Measurements from ENCODE around the gene DENND1C.
"Not testable (repeated sequence)": the region's sequence is repeated elsewhere in the genome, so short reads cannot be mapped to it uniquely, and the experiment has no call there.

DENND1C gene

DNA sequence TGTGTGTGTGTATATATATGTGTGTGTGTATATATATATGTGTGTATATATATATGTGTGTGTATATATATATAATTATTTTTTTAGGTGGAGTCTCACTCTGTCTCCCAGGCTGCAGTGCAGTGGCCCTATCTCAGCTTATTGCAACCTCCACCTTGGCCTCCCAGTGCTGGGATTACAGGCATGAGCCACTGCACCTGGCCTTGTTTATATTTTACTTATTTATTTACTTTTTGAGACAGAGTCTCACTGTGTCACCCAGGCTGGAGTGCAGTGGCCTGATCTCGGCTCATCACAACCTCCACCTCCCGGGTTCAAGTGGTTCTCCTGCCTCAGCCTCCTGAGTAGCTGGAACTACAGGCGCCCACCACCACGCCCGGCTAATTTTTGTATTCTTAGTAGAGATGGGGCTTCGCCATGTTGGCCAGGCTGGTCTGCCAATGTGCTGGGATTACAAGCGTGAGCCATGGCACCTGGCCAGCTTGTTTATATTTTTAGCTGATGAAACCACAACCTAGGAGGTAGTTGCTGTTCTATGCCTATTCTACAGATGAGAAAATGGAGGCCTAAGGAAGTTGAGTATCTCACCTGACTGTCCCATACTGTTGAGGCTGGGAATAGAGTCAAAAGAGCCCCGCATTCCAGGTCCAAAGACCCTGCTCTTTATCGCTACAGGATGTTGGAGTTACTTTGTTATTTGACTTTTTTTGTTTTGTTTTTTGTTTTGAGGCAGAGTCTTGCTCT, 26.6 kb upstream of the DENND1C start:
- DNase-seq (ENCODE audit: low read depth in 2 of 2): not testable (repeated sequence)

DNA sequence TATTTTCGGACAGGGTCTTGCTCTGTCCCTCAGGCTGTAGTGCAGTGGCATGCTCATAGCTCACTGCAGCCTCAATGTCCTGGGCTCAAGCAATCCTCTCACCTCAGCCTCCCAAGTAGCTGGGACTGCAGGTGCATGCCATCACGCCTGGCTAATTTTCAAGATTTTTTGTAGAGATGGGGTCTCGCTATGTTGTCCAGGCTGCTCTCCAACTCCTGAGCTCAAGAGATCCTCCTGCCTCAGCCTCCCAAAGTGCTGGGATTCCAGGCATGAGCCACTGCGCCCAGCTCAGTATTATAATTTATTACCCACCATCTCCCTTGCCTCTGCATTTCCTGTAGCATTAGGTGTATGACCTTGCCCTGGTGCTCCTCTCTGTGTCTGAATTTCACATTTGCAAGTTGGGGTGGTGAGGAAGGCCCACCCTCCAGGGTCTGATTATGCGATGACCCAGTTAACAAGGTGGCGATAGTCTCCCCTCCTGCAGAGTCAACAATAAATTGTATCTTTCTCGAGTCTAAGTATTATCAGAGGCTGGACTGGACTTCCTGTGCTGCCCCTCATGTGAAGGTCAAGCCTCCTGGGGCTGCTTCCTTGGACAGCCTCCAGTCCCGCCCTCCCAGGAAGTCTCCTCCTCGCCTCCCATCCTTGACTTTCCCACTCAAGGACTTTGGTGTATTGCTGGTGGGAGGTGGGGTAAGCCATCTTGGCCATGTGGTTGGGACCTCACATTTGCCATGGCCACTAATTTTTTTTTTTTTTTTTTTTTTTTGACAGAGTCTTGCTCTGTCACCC, 22.0 kb upstream of the DENND1C start:
- DNase-seq (ENCODE audit: low read depth in 2 of 2): no peak

DNA sequence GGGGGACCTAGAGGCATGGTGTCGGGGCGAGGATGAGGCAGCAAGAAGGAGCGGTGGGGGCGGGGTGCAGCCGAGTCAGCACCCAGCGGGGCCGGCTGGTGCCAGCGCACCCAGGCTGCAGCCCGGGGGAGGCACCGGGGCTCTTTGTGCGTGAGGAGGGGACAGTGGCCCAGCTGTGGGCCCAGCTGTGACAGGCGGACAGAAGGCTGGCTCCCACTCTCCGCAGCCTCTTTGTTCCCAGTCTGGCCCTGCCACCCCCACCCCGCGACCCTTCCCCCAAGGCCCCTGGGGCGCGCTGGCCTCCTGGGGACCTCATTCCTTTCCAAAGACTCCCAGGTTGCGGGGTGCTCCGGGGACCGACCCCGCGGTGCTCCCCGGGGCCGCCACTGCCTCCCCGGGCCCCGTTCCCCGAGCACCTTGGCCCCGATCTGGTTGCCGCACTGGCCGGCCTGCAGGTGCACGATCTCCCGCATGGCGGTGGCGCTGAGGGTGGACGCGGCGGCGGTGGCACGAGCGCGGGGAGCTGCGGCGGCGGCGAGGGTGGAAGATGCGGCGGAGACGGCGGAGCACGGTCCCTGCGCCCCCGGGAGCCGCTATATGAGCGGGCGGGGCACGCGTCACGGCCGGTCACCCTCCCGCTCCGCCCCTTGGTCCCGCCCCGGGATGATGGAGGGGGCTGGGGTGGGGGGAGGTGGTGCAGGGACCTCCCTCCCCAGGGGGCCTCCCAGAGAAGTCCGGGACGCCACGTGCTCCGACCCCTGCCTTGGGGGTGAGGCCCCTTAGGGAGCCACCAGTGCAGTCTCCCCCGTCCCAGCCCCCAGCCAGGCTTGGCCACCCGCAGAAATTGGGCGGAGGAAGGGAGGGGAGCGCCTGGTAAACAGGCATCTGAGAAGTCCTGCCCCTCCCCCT, 20.4 kb upstream of the DENND1C start, which contains the start of gene TUBB4A:
TSS of gene TUBB4A (minus strand) at position 570 of the 909 bp plus-strand sequence. CDS start at position 473, 97 bp downstream.
- DNase-seq (ENCODE audit: low read depth in 2 of 2): peak in 1 of 2 donors; percentile 34

DNA sequence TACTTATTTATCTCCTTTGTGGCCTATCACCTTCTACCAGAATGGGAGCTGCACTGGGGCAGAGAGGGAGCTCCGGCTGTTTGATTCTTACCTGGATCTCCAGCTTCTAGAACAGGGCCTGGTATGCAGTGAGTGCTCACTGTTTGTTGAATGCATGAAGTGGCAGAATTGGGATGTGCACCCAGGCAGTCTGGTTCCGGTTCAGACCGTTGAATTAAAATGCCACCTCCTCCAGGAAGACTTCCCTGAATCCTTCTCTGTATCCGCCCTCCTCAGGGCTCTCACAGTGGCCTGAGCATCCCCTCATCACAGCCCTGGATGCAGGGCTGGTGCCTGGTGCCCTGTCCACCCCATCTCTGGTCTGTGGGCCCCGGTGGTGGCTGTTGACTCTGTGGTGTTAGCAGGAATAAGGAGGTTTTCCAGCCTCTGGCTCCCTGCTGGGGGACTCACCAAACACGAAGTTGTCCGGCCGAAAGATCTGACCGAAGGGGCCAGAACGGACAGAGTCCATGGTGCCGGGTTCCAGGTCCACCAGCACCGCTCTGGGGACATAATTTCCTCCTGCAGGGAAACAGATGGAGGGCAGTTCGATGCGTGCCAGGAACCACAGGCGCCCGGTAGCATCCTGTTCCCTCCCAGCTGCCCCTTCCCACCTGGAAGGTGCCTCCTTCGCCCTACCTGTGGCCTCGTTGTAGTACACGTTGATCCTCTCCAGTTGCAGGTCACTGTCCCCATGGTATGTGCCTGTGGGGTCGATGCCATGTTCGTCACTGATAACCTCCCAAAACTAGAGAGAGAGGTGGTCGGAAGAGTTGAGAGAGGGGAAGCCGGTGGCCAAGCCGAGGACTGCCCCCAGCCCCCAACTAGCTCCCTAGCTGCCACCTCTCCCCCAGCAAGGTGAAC, 19.5 kb upstream of the DENND1C start:
- no peak for DNase-seq (ENCODE audit: low read depth in 2 of 2)

DNA sequence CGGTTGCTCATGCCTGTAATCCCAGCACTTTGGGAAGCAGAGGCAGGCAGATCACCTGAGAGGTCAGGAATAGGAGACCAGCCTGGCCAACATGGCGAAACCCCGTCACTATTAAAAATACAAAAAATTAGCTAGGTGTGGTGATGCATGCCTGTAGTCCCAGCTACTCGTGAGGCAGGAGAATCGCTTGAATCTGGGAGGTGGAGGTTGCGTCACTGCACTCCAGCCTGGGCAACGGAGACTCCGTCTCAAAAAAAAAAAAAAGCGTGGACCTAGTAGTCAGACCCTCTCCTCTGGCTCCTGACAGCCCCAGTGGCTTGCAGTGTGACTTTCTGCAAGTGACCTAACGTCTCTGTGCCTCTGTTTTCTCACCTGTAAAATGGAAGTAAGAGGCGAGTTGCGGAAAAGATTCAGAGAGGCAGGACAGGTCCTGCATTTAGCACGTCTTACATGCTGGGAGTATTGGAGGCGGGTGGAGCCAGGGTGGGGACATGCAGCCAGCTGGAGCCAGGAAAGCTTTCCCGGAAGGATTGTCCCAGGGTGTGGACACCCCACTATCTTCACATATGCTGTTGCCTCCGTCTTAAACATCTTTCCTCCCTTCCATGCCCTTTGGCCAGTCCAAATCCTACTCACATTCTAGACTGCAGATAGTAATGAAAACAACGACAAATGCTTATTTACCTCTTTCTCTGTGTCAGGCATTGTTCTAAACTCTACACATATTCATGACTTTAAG, 17.6 kb upstream of the DENND1C start:
- DNase-seq (ENCODE audit: low read depth in 2 of 2): no peak

DNA sequence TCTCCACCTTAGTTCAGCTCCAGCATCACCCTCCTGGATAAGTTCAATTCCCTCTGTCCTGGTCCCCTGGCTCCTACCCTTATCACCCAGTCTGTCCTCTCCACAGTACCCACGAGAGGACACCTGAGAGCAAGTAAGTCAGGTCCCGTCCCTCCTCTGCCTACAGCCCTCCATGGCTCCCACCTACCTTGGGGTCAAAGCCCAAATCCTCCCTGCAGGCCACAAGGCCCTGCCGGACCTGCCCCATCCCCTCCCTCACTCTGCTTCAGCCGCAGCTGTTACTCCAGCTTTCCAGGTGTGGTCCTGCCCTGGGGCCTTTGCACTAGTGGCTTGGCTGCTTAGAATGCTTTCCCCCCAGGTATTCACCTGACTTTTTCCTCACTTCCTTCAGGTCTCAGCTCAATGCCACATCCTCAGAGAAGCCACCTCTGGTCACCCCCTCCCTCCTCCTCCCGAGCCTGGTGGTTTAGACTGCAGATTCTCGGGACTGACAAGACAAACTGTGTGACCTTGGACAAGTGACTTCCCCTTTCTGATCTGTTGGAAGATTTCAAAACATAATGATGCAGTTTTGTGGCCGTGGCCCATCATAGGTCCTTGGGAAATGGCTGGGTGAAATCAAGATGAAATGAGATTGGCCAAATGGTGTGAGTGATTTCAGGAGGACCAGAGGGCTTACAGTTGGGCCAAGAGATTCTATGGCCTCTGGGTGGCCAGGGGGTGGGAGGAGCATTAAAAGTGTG, 16.9 kb upstream of the DENND1C start:
- DNase-seq (ENCODE audit: low read depth in 2 of 2): no peak

DNA sequence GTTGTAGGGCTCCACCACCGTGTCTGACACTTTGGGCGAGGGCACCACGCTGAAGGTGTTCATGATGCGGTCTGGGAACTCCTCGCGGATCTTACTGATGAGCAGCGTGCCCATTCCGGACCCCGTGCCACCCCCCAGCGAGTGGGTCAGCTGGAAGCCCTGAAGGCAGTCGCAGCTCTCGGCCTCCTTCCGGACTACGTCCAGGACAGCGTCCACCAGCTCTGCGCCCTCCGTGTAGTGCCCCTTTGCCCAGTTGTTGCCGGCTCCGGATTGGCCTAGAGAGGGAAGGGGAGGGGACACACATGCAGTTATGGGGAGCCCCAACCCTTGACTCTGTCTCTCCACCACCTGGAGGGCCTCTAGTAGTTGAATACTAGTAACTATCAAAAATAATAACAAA, 14.4 kb upstream of the DENND1C start:
- no peak for DNase-seq (ENCODE audit: low read depth in 2 of 2)

DNA sequence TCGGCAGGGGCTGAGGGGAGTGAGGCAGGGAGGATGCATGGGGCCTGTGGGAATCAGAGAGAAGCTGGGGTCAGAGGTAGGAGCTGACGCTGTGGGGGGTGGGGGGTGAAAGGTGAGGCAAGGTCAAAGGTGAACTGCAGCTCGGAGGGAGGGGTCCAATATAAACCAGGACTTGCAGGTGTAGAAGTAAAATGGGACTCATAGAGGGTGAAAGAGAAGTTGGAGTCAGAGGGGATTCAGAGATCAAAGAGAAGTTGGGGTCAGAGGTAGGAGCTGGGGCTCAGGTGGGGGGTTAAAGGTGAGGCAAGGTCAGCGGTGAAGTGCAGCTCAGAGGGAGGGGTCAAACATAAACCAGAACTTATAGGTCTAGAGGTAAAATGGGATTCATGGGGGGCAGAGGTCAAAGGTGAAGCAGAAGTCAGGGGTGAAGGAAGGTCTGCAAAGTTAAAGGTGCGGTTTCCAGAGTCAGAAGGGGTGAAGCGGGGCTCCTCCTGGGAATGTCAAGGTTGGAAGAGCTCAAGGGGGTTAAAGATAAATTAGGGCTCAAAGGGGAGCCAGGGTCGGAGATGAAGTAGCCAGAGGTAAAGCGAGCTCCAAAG, 12.9 kb upstream of the DENND1C start:
- no peak for DNase-seq (ENCODE audit: low read depth in 2 of 2)

DNA sequence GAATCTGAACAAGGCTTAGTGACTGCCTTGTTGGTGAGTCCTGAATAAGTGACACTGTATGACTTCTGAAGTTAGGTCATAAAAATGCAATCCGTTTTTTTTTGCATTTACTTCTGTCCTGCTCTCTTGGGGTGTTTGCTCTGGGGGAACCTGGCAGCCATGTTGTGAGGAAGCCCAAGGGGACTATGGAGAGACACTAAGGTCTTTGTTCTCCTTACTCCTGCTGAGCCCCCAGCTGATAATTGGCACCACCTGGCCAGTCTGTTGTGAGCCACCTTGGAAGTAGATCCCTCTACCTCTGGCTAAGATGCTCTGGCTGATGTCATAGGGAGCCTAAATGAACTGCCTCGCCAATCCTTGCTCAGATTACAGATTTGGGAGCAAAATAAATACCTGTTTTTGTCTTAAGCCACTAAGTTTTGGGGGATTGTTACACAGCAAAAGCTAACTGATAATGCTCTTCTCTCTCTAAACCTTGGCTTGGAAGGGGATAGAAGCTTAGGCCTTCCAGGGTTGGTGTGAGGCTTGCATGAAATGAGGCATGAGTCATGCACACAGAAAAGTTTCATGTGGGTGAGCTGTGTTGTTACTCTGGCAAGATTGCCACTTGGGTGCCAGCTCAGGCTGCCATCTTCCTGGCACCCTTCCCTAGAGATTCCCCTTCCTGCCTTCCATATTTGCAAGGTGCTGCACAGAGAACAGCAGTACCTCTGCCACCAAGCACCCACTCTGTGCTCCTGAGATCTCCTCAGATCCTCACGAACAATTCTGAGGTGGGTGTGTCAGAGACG, 10.4 kb upstream of the DENND1C start:
- DNase-seq (ENCODE audit: low read depth in 2 of 2): no peak

DNA sequence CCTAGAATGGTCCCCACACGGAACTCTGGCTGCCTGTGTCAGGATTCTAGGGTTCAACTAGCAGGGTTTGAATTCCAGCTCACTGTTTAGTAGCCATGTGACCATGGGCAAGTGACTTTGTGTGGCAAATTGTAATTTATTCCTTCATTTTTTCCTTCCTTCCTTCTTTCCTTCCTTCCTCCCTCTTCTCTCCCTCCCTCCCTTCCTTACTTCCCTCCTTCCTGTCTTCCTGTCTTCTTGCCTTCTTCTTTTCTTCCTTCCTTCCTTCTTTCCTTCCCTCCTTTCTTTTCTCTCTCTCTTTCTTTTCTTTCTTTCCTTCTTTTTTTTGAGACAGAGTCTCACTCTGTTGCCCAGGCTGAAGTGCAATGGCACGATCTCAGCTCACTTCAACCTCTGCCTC, 8.5 kb upstream of the DENND1C start:
- no peak for DNase-seq (ENCODE audit: low read depth in 2 of 2)

DNA sequence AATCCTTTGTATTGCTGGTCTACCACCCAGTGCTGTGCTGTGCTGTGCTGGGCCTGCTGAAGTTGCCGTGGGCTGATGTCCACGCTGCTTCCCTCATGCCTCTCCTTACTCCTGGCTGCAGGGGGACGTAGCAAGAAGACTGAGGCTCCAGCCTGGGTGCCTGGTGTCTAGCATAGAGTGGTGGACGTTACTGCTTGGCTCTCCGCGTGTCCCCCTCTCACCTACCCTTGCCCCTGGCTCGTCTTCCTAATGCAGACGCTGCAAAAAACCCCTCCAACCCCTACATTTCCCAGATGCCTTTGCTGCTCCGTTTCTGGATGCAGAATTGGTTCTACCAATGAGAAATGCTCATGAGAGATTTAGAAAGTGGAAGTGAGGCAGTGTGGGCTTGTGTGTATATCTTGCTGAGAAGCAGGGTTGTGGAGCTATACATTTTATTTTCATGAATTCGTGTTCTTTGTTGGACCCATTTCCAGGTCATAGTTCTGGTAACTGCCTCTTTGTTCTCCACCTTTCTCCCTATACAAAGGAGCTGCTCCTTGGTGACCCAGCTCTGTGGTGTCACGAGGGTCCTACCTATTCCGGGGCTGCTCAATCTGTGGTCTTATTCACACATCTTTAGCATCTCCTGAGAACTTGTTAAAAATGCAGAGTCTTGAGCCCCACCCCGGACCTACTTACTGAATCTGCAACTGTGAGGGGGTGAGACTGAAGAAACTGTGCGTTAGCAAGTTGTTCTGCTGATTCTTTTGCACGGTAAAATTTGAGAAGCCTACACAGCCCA, 7.9 kb upstream of the DENND1C start:
- no peak for DNase-seq (ENCODE audit: low read depth in 2 of 2)

DNA sequence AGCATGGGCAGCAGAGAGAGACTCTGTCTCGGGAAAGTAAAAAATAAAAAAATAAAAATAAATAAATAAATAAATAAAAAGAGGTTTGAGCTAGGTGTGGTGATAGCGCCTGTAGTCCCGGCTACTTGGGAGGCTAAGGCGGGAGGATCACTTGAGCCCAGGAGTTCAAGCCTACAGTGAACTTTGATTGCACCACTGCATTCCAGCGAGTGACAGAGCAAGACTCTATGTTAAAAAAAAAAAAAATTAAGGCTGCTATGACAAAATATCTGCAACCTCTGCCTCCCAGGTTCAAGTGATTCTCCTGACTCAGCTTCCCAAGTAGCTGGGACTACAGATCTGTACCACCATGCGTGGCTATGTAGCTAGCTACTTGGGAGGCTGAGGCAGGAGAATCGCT, 3.2 kb upstream of the DENND1C start:
- no peak for DNase-seq (ENCODE audit: low read depth in 2 of 2)

DNA sequence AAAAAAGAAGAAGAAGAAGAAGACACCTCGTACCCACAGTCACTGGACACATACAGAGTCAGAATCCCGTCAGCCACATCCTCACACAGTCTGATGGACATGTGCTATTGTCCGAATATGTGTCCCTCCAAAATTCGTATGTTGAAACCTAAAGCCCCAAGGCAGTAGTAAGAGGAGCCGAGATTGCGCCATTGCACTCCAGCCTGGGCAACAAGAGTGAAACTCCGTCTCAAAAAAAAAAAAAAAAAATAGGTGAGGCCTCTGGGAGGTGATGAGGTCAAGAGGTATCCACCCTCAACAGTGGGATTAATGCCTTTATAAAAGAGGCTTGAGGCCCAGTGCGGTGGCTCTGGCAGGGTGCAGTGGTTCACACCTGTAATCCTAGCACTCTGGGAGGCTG, 2.6 kb upstream of the DENND1C start:
- no peak for DNase-seq (ENCODE audit: low read depth in 2 of 2)

DNA sequence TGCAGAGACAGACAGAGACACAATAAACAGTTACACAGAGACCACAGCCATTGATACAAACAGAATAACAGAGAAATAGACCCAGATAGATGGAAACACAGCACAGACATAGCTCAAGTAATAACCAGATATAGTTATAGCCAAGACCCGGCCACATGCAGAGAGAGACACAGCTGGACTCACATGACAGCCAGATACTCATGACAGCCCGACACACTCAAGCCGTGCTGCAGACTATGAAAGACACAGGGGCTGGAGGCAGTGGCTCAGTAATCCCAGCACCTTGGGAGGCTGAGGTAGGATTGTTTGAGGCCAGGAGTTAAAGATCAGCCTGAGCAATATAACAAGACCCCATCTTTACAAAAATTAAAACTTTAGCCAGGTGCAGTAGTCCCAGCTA, 1.6 kb upstream of the DENND1C start:
- no peak for DNase-seq (ENCODE audit: low read depth in 2 of 2)

DNA sequence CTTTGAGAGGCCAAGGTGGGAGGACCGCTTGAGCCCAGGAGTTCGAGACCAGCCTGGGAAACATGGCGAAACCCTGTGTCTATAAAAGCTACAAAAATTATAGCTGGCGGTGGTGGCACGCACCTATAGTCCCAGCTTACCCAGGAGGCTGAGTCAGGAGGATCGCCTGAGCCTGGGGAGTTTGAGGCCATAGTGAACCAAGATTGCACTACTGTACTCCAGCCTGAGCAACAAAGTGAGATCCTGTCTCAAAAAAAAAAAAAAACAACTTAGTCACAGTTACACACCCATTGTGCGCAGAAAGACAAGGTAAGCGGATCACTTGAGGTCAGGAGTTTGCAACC, 728 bp upstream of the DENND1C start:
- DNase-seq (ENCODE audit: low read depth in 2 of 2): no peak

DNA sequence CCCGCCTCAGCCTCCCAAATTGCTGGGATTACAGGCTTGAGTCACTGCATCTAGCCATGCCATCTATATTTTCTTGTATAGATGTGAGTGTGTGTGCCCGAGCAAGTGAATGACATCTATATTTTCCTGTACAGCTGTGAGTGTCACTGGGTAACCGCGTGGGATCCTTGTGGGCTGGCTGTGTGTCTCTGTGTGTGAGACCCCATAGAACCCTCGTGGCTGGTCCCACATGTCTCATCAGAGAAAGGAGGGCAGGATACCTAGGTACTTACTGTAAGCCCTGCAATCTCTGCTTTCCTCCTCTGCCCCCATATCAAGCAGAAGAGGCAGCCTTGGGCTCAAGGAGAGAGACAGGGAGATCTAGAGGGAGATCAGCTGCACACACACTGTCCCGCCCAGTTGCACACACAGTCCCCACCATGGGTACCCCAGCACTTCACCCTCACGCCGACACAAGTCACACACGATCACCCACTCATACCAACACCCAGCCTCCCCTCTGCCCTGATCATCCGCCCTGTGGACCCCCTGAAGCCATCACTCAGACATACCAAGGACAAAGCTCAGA, 655 bp downstream of the DENND1C start:
- DNase-seq (ENCODE audit: low read depth in 2 of 2): peak; percentile 42 to 46

DNA sequence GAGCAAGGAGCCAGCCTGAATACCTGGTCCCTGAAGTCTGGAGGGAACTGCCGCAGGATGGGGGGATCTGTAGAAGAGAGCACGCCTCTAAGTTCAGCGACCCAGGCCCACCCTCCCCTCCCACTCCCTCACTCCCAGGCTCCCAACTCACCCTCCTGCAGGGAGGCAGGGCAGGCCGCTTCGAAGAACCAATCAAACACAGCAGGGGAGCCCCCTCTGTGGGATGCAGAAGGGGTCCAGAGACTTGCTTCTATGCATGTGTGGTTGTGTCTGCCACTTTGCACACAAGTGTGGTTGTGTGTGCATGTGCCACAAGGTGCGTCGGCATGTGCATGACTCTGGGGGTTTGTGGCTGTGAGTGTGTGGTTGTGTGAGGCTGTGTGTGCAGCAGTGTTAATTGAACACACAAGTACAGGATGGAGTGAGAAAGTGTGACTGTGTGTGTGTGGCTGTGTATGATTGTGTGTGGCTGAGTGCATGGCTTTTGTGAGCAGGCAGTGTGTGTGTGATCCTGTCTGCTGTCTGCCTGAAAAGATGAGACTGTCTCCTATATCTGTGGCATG, 1.7 kb downstream of the DENND1C start:
- no peak for DNase-seq (ENCODE audit: low read depth in 2 of 2)

Measured in stimulated activated CD8-positive, alpha-beta memory T cell treated with anti-CD3 and anti-CD28 coated beads, Interleukin-7, amount 100 ng/mL, for 4 hours (primary cell).